AG04450 (cell line): ENCODE measurements around the gene KHSRP. TPM values are rescaled to one million over a fixed set of nuclear protein-coding genes. Genes with fewer than 3 reads are reported as not detected.

Source experiments
- CTCF ChIA-PET: fragments of 300-600, 350-600 bp; formaldehyde crosslinking; extraction: SDS; loops from one replicate; lab custom pipeline; 2022; ENCODE audit warnings: antibody characterized with exemption, inconsistent platforms; lab: Charles Lee
- POLR2A ChIA-PET: fragments of 350-600 bp; formaldehyde crosslinking; extraction: SDS; loops from one replicate; lab custom pipeline; 2021; ENCODE audit warnings: antibody characterized with exemption, inconsistent platforms; lab: Yijun Ruan, JAX
- DNase-seq: peaks from one replicate; pipeline ENCODE4 v3.0.0-alpha.2; 2011; ENCODE audit warnings: low read depth, low spot score
- H3K27ac ChIP-seq: one replicate; pipeline ENCODE4 v1.5.1; 2012; ENCODE audit warnings: low read depth, low read length, control low read depth
- H3K27me3 ChIP-seq: one replicate; pipeline ENCODE4 v1.6.0; 2012; ENCODE audit warnings: low read length; ENCODE audit not compliant: control insufficient read depth, insufficient read depth
- H3K4me3 ChIP-seq: 2 replicates; pipeline ENCODE4 v1.5.1; 2011; ENCODE audit warnings: mild to moderate bottlenecking, low read depth, low read length, control low read depth
- H3K9me3 ChIP-seq: 2 replicates; pipeline ENCODE4 v1.5.1; 2012; ENCODE audit warnings: low read length; ENCODE audit not compliant: control insufficient read depth, insufficient read depth
- polyA plus RNA-seq: library from polyadenylated mRNA; depleted of rRNA; stranded (reverse); fragments of >200 nt; gene quantifications from 2 replicates; pipeline ENCODE4 v1.2.3, GENCODE V29; 2011
- TF ChIP-seq, protein P1 (sequence below): IDR thresholded peaks from 2 replicates; pipeline ENCODE4 v1.5.1; 2011; ENCODE audit warnings: low read depth, low read length, control low read depth, inconsistent platforms

The KHSRP gene
- polyA plus RNA-seq, 1 experiment, result 57.0 TPM

DNA sequence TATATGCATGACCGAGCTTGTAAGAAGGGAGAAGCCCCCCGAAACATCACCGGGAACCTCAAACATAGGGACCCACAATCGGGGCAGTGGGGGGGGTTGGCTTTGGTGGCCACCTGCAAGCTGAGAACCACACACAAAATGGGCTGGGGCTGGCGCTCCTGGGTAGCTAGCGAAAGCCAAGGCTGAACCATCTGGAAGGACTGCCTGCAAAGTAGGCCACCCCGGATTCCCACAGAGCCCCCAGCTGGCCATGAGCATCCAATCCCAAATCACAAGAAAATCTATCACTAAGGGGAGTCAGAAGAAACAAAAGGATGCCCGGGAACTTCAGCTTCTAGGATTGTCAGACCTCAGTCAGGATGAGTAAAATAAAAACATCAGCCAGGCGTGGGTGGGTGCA, 46.1 kb downstream of the KHSRP start:
- DNase-seq, result no peak
- CTCF ChIA-PET, result interaction anchor here (0.6 kb wide), 1 partner anchor 27 kb away, joined by 3 read pairs; no protein-coding TSS in a partner anchor
- Histone ChIP-seq H3K27me3 (no peaks in the 10 kb centered on the region), H3K9me3 (peaks cover 17% of the 10 kb centered on the region; the same call in 1 of the 2 replicates), H3K4me3 (no peak overlapping the region), H3K27ac (no peak overlapping the region)
- POLR2A ChIA-PET, result interaction anchor here (0.5 to 1.1 kb wide), 3 partner anchors 17 to 70 kb away, joined by 3 read pairs; partner anchors contain the start of gene CLPP
- TF ChIP-seq, protein P1, sequence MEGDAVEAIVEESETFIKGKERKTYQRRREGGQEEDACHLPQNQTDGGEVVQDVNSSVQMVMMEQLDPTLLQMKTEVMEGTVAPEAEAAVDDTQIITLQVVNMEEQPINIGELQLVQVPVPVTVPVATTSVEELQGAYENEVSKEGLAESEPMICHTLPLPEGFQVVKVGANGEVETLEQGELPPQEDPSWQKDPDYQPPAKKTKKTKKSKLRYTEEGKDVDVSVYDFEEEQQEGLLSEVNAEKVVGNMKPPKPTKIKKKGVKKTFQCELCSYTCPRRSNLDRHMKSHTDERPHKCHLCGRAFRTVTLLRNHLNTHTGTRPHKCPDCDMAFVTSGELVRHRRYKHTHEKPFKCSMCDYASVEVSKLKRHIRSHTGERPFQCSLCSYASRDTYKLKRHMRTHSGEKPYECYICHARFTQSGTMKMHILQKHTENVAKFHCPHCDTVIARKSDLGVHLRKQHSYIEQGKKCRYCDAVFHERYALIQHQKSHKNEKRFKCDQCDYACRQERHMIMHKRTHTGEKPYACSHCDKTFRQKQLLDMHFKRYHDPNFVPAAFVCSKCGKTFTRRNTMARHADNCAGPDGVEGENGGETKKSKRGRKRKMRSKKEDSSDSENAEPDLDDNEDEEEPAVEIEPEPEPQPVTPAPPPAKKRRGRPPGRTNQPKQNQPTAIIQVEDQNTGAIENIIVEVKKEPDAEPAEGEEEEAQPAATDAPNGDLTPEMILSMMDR, result no peak

DNA sequence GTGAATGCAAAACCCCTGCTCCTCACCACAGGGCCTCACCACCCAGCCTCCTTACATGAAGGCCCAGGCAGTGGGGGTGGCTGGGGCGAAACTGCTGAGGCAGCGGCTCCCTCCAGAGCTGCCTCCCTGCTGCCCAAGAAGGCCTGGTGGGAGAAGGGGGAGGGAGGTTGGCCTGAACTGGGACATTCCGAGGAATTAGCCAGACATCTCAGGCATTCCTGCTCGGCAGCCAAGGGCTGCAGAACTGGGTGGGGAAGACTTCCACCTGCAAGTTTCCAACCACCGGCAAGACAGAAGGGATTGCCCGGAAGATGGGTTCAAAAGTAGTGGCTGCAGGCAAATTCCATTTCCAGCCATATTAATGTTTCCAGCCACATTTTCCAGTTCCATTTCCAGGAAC, 46.6 kb downstream of the KHSRP start:
- Histone ChIP-seq H3K27me3 (no peaks in the 10 kb centered on the region), H3K27ac (no peak overlapping the region), H3K9me3 (peaks cover 17% of the 10 kb centered on the region; the same call in 1 of the 2 replicates), H3K4me3 (no peak overlapping the region)
- POLR2A ChIA-PET, result interaction anchor here (1.0 to 1.1 kb wide), 2 partner anchors 17 to 32 kb away, joined by 3 read pairs; partner anchors contain the start of gene CLPP
- CTCF ChIA-PET, result no interaction called here
- TF ChIP-seq, protein P1, result no peak
- peak; percentile 20 for DNase-seq

- TF ChIP-seq, protein P1, result no peak
- Histone ChIP-seq H3K4me3 (no peak overlapping the region), H3K9me3 (peaks cover 17% of the 10 kb centered on the region; the same call in 1 of the 2 replicates), H3K27ac (no peak overlapping the region), H3K27me3 (no peaks in the 10 kb centered on the region)
- CTCF ChIA-PET, result no interaction called here
- no peak for DNase-seq
- POLR2A ChIA-PET, result no interaction called here
These were observed 48.0 kb downstream of the KHSRP start for GRCh38 chr19:6376512-6377190.

DNA sequence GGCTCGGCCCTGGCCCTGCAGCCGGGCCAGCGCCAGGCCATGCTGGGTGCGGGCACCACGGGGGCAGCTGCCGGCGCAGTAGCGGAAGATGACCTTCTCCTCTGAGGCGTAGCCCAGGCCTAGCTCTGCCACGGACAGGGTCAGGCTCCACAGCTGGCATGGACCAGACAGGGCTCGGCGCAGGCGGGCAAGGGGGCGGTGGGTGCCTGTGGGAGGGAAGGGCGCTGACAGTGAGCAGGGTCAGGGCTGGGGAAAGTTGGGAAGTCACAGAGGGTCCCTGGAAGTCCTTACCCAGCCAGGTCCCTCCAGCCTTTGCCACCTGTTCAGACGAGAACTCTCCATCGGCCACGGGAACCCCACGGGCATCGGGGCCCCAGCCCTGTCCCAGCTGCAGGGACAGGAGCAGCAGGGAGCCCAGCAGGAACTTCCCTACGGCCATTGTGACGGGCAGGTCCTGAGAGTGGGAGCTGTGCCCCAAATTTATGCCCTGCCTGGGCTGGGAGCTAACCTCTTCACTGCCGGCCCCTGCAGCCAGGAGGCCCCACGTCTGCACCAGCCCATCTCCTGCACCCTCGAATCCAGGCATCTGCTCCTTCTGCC, 49.1 kb downstream of the KHSRP start, which contains the start of gene PSPN:
Gene PSPN, minus strand, starts transcription at position 523 of the 600 bp plus-strand sequence. Its CDS starts 84 bp downstream, at position 439.
- TF ChIP-seq, protein P1, result no peak
- ChIA-PET POLR2A (no interaction called here), CTCF (no interaction called here)
- no peak within 1 kb of the TSS for H3K27ac ChIP-seq
- H3K4me3 ChIP-seq, result no peak within 1 kb of the TSS
- H3K27me3 ChIP-seq, result no peaks in the 10 kb centered on the region
- no peak for DNase-seq
- peaks cover 10% of the 10 kb centered on the region; the same call in 1 of the 2 replicates for H3K9me3 ChIP-seq
